Right lobe of liver (tissue), 6 donors: ENCODE data around the gene SERPINI1. TPM values are rescaled to one million over a fixed set of nuclear protein-coding genes. Genes with fewer than 3 reads are reported as not detected.

ENCODE experiments used
- ATAC-seq, 4 donors: fragments of 200-7000 bp; cut with Tn5 transposase; one replicate each; pipeline ENCODE4 v1.9.1; 2020; ENCODE audit warnings: mild to moderate bottlenecking in 4 of 4, moderate library complexity in 4 of 4
- DNase-seq, 3 donors: peaks; one replicate each; pipeline ENCODE4 v3.0.0-alpha.2; 2020
- H3K27ac ChIP-seq, 3 donors: fragments of 200-600 bp; one replicate each; pipeline ENCODE4 v1.8.0; 2022
- H3K27me3 ChIP-seq, 2 donors: fragments of 200-600 bp; one replicate each; pipeline ENCODE4 v1.8.0; 2022
- H3K36me3 ChIP-seq, 4 donors: fragments of 200-600 bp; sonication (generic) in 1 of 4; one replicate each; pipeline versions ENCODE4 v1.5.1 to v1.8.0; 2017 to 2022; ENCODE audit warnings: control low read depth in 1 of 4
- H3K4me1 ChIP-seq, 4 donors: fragments of 200-600 bp; sonication (generic) in 1 of 4; one replicate each; pipeline versions ENCODE4 v1.5.1 to v1.8.0; 2017 to 2022; ENCODE audit warnings: control low read depth in 1 of 4
- H3K4me3 ChIP-seq, 3 donors: fragments of 200-600 bp; one replicate each; pipeline ENCODE4 v1.8.0; 2022
- H3K9me3 ChIP-seq, 4 donors: fragments of 200-600 bp; sonication (generic) in 1 of 4; one replicate each; pipeline versions ENCODE4 v1.5.1 to v1.8.0; 2017 to 2022; ENCODE audit warnings: control low read depth in 1 of 4
- POLR2A ChIP-seq: fragments of 450-650 bp; IDR thresholded peaks from one replicate; pipeline ENCODE4 v1.6.1; 2017; ENCODE audit warnings: antibody characterized with exemption, mild to moderate bottlenecking
- WGBS: methylation state at CpG from one replicate; pipeline ENCODE4 v1.1.6; 2018; ENCODE audit warnings: low coverage, low lambda C conversion rate; ENCODE audit not compliant: insufficient coverage; ENCODE audit errors: missing lambda C conversion rate; 5-methylcytosine and 5-hydroxymethylcytosine counted together
- intact Hi-C, 2 donors: fragments of 100-400 bp; cut with DNase I; formaldehyde crosslinking; loops; one replicate each; pipeline versions ENCODE4 v1.11.2 to v1.14.1; 2022
- total RNA-seq, 6 experiments: library from RNA; depleted of rRNA in 2 of 6; stranded (reverse); fragments of >200 nt in 2 of 6; fragmentation: NEBNext Ultra II Directional in 3 of 6; extraction: Animal tissue kit (Norgen Biotek cat#: 25700) in 3 of 6; gene quantifications; one replicate each; pipeline versions ENCODE4 v1.1.0 to v1.2.4, GENCODE V29; 2016 to 2023
- TF ChIP-seq, protein P1 (sequence below), 4 donors: fragments of 200-600 bp in 3 of 4; fragments of 450-650 bp in 1 of 4; IDR thresholded peaks; one replicate each; pipeline versions ENCODE4 v1.5.1 to v1.8.0; 2016 to 2022; ENCODE audit warnings: antibody characterized with exemption in 4 of 4, mild to moderate bottlenecking in 2 of 4
- donor health status: DM: no; HTN: yes; CAD: no.
- donor health status: DM: no; HTN: no; CAD: no.
- donor health status: DM: no; HTN: no; CAD: no.
- donor health status: DM: no; HTN: yes; CAD: no.
- donor health status: DM: no; HTN: yes; CAD: no.

SERPINI1 gene
- total RNA-seq, 6 experiments from 2014 or later = 0.40 to 3.0 (median 0.62) TPM

- ATAC-seq = peak in 1 of 4 donors; percentile 23
- H3K27ac ChIP-seq = no peak overlapping the region
- no peaks in the 10 kb centered on the region for H3K36me3 ChIP-seq
- no peak for TF ChIP-seq POLR2A
- TF ChIP-seq, protein P1, sequence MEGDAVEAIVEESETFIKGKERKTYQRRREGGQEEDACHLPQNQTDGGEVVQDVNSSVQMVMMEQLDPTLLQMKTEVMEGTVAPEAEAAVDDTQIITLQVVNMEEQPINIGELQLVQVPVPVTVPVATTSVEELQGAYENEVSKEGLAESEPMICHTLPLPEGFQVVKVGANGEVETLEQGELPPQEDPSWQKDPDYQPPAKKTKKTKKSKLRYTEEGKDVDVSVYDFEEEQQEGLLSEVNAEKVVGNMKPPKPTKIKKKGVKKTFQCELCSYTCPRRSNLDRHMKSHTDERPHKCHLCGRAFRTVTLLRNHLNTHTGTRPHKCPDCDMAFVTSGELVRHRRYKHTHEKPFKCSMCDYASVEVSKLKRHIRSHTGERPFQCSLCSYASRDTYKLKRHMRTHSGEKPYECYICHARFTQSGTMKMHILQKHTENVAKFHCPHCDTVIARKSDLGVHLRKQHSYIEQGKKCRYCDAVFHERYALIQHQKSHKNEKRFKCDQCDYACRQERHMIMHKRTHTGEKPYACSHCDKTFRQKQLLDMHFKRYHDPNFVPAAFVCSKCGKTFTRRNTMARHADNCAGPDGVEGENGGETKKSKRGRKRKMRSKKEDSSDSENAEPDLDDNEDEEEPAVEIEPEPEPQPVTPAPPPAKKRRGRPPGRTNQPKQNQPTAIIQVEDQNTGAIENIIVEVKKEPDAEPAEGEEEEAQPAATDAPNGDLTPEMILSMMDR (IDR thresholded peaks at IDR 0.05) = no peak
- no peak overlapping the region for H3K4me3 ChIP-seq
- H3K4me1 ChIP-seq = no peaks in the 10 kb centered on the region
- DNase-seq = no peak
- no peaks in the 10 kb centered on the region for H3K27me3 ChIP-seq
- intact Hi-C loops = no loop called here
- H3K9me3 ChIP-seq = no peaks in the 10 kb centered on the region
- 38% methylated on average over 1 of the region's 1 CpG for WGBS
Observed at GRCh38 chr3:167843481-167843880, 108.0 kb downstream of the SERPINI1 start.

DNA sequence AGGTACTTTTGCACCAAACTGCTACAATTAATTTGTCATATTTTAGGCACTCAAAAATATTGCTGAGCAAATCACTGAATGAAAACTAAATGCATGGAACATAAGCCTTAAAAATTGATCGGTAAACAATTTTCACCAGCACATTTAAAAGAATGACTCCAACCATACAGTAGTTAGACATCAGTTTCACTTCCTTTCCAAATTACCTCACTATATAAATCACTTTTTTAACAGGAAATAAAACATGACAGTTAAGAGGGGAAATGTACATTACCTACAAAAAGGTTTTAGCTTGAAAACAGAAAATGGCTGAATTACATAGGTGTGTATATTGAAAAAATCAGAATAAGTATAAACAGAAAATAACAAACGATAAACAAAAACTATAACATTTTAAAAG, 108.4 kb downstream of the SERPINI1 start:
- Histone ChIP-seq H3K36me3 (no peaks in the 10 kb centered on the region), H3K27me3 (no peaks in the 10 kb centered on the region), H3K4me1 (no peaks in the 10 kb centered on the region), H3K9me3 (no peaks in the 10 kb centered on the region), H3K27ac (no peak overlapping the region), H3K4me3 (no peak overlapping the region)
- no peak for DNase-seq
- intact Hi-C loops = no loop called here
- TF ChIP-seq, protein P1 (IDR thresholded peaks at IDR 0.05) = no peak
- TF ChIP-seq POLR2A = no peak
- WGBS = 75% methylated on average over 2 of the region's 2 CpGs
- ATAC-seq = no peak

- TF ChIP-seq, protein P1 (IDR thresholded peaks at IDR 0.05) = no peak
- TF ChIP-seq POLR2A = no peak
- no peaks in the 10 kb centered on the region for H3K36me3 ChIP-seq
- no peak overlapping the region for H3K27ac ChIP-seq
- no peaks in the 10 kb centered on the region for H3K4me1 ChIP-seq
- H3K27me3 ChIP-seq = no peaks in the 10 kb centered on the region
- ATAC-seq (peak in 2 of 4 donors; percentile 72 to 78), DNase-seq (no peak)
- intact Hi-C loops = no loop called here
- no peak overlapping the region for H3K4me3 ChIP-seq
- no peaks in the 10 kb centered on the region for H3K9me3 ChIP-seq
Observed at GRCh38 chr3:167844528-167844927, 109.0 kb downstream of the SERPINI1 start.

DNA sequence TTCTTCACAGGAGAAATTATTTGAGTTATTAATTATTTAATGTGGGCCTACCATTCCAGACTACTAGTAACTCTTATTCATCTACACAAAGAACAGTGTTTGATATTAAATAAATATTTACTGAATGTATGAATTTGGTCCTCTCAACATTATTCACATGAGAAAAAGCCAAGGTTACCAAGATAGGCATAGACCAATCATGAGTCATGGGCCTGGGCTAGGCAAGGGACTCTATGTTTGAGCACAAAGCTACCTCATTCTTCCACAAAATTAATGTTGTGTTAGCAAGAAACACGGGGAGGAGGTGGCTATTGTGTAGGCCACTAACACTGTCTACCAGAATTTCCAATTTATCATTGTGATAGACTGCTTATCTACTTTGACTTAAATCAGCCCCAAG, 115.7 kb downstream of the SERPINI1 start:
- 50% methylated on average over 1 of the region's 1 CpG for WGBS
- intact Hi-C loops = no loop called here
- Histone ChIP-seq H3K9me3 (no peaks in the 10 kb centered on the region), H3K27ac (no peak overlapping the region), H3K4me1 (no peaks in the 10 kb centered on the region), H3K36me3 (no peaks in the 10 kb centered on the region), H3K27me3 (no peaks in the 10 kb centered on the region), H3K4me3 (no peak overlapping the region)
- no peak for DNase-seq
- TF ChIP-seq, protein P1 (IDR thresholded peaks at IDR 0.05) = no peak
- no peak for TF ChIP-seq POLR2A
- ATAC-seq = no peak

DNA sequence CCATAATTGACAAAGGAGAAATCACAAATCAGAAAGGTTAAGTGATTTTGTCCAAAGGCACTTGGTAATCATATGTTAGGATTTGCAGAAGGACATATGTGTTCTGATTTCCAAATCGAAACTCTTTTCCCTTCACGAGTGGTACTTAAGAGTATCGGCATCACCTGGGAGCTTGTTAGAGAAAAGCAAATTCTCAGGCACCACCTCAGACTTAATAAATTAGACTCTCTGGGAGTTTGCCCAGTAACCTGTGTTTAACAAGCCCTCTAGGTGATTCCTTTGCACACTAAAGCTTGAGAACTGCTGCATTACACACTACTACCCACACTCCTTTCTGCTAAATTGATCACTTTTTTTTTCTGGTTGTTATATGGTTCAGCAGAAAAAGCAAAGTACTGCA, 116.2 kb downstream of the SERPINI1 start:
- no peaks in the 10 kb centered on the region for H3K4me1 ChIP-seq
- no peak for TF ChIP-seq POLR2A
- TF ChIP-seq, protein P1 (IDR thresholded peaks at IDR 0.05) = no peak
- intact Hi-C loops = no loop called here
- no peak for DNase-seq
- WGBS = 97% methylated on average over 3 of the region's 3 CpGs
- no peaks in the 10 kb centered on the region for H3K9me3 ChIP-seq
- H3K27me3 ChIP-seq = no peaks in the 10 kb centered on the region
- no peak overlapping the region for H3K4me3 ChIP-seq
- H3K36me3 ChIP-seq = no peaks in the 10 kb centered on the region
- ATAC-seq = no peak
- H3K27ac ChIP-seq = no peak overlapping the region
